ENCODE measurements around the gene CD9. TPM values are rescaled to one million over a fixed set of nuclear protein-coding genes. Genes with fewer than 3 reads are reported as not detected.

CD9 gene
- total RNA-seq, 4 donors from 2014 or later: 26.7 to 50.6 (median 48.4) TPM

DNA sequence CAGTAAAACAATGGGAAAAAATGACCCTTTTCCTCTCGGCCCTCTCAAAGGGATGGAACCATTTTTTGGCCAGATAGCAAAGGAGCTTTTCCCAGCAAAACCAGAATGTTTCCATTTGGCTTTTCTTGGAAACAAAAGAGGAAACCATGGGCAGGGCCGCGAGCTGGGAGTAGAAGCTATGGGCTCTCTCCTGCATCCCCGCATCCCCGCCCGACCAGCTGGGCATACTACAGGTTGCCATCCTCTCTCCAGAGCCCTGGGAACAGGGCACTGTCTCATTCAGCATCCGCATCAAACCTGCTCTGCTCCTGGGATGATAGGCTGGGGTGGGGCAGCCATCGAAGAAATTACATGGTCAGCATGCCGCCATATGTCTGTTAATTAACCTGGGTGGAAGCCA, 20.9 kb downstream of the CD9 start:
- in situ Hi-C loops (cut with MboI; ENCODE audit: low sequenced_read_pairs in 4 of 4): no loop called here
- no peaks in the 10 kb centered on the region for H3K36me3 ChIP-seq
- TF ChIP-seq POLR2A (IDR thresholded peaks at IDR 0.05): no peak
- TF ChIP-seq, protein P1, sequence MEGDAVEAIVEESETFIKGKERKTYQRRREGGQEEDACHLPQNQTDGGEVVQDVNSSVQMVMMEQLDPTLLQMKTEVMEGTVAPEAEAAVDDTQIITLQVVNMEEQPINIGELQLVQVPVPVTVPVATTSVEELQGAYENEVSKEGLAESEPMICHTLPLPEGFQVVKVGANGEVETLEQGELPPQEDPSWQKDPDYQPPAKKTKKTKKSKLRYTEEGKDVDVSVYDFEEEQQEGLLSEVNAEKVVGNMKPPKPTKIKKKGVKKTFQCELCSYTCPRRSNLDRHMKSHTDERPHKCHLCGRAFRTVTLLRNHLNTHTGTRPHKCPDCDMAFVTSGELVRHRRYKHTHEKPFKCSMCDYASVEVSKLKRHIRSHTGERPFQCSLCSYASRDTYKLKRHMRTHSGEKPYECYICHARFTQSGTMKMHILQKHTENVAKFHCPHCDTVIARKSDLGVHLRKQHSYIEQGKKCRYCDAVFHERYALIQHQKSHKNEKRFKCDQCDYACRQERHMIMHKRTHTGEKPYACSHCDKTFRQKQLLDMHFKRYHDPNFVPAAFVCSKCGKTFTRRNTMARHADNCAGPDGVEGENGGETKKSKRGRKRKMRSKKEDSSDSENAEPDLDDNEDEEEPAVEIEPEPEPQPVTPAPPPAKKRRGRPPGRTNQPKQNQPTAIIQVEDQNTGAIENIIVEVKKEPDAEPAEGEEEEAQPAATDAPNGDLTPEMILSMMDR (IDR thresholded peaks at IDR 0.05 in 4 of 5, conservative IDR thresholded peaks at IDR 0.05 in 1 of 5): no peak
- intact Hi-C loops (cut with DNase I; ENCODE audit: low total_unique reads): no loop called here
- ATAC-seq: no peak
- H3K4me1 ChIP-seq: peaks cover 35% of the 10 kb centered on the region in 2 donors
- no peak for DNase-seq
- no peak overlapping the region for H3K4me3 ChIP-seq
- no peaks in the 10 kb centered on the region for H3K9me3 ChIP-seq
- H3K27ac ChIP-seq: peak overlapping the region in 3 of 4 donors; percentile 26 to 65 (median 52)
- no peaks in the 10 kb centered on the region for H3K27me3 ChIP-seq

DNA sequence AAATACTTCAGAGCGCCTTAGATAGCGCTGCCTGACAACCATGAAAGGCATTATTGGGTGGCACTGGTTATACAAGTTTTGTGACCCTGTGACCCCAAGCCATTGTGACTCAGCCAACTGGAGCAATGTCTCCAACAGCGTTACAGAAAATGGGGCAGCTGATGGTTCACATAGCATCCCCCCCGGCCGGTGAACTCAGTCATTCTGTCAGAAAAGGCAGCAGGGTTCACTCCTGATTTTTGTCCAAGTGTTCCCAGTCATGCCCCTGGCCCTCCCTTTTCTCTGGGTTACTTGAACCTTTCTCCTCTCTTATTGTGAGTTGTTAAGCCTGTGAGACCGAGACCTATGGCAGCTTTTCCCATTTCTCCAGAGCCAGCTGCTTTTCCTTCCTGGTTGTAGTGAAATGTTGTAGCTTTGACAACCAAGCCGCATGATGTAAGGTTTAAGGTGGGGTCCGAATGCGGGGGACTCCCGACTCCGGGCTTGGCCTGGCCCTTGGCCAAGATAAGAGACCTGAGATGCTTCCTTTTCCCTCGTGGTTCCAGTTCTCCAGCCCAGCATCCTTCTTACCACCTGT, 22.0 kb downstream of the CD9 start:
- DNase-seq (no peak), ATAC-seq (no peak)
- Histone ChIP-seq H3K9me3 (no peaks in the 10 kb centered on the region), H3K36me3 (no peaks in the 10 kb centered on the region), H3K27ac (peak overlapping the region in 3 of 4 donors; percentile 11 to 87 (median 19)), H3K4me1 (peaks cover 35 to 44% of the 10 kb centered on the region in 2 donors), H3K27me3 (no peaks in the 10 kb centered on the region), H3K4me3 (no peak overlapping the region)
- in situ Hi-C loops (cut with MboI; ENCODE audit: low sequenced_read_pairs in 4 of 4) (no loop called here), intact Hi-C loops (cut with DNase I; ENCODE audit: low total_unique reads) (no loop called here)
- no peak for TF ChIP-seq POLR2A (IDR thresholded peaks at IDR 0.05)
- TF ChIP-seq, protein P1 (IDR thresholded peaks at IDR 0.05 in 4 of 5, conservative IDR thresholded peaks at IDR 0.05 in 1 of 5): no peak

DNA sequence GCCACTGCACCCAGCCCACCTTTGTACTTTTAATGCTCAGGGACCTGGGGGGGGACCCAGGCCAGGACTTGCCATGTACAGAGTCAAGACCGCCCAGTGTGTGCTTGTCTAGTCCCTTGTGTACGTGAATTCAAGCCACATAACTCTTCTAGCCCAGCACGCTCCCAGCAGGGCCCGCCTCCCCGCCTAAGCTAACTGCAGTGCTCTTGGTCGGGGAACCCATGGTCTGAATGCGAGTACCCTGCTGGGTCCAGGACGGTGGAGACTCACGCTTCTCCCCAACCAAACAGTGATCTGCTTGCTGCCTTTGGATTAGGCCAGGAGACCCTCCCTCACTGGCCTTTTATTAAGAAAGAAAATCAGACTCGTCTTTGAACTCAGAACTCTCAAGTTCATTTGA, 23.3 kb downstream of the CD9 start:
- ATAC-seq (no peak), DNase-seq (no peak)
- Histone ChIP-seq H3K4me3 (no peak overlapping the region), H3K9me3 (no peaks in the 10 kb centered on the region), H3K27me3 (no peaks in the 10 kb centered on the region), H3K27ac (peak overlapping the region in 3 of 4 donors; percentile 85 to 89 (median 87)), H3K36me3 (no peaks in the 10 kb centered on the region), H3K4me1 (peaks cover 49 to 58% of the 10 kb centered on the region in 2 donors)
- TF ChIP-seq POLR2A (IDR thresholded peaks at IDR 0.05): no peak
- TF ChIP-seq, protein P1 (IDR thresholded peaks at IDR 0.05 in 4 of 5, conservative IDR thresholded peaks at IDR 0.05 in 1 of 5): no peak
- intact Hi-C loops (cut with DNase I; ENCODE audit: low total_unique reads) (no loop called here), in situ Hi-C loops (cut with MboI; ENCODE audit: low sequenced_read_pairs in 4 of 4) (no loop called here)

DNA sequence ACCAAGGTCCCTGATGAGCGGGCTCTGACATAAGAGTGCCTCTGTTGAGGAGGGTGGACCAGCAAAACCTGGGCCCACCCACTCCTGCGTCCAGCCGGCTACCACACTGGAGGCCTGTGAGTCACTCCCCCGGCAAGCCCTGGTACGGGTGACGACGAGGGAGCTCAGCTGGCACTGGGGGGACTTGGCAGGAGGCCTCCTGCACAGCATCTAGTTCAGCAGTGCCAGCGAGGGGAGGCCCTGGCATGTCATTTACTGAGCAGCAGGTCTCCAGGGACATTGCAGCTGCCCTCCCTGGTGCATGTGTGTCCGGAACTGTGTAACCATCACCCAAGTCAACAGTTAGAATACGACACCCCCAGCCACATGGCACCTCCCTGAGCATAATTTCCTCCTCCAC, 24.4 kb downstream of the CD9 start:
- intact Hi-C loops (cut with DNase I; ENCODE audit: low total_unique reads): no loop called here
- no peak overlapping the region for H3K4me3 ChIP-seq
- peak overlapping the region; percentile 82 to 89 (median 86) for H3K27ac ChIP-seq
- no peak for ATAC-seq
- H3K9me3 ChIP-seq: no peaks in the 10 kb centered on the region
- peaks cover 59 to 68% of the 10 kb centered on the region in 2 donors for H3K4me1 ChIP-seq
- TF ChIP-seq POLR2A (IDR thresholded peaks at IDR 0.05): no peak
- TF ChIP-seq, protein P1 (IDR thresholded peaks at IDR 0.05 in 4 of 5, conservative IDR thresholded peaks at IDR 0.05 in 1 of 5): no peak
- no peaks in the 10 kb centered on the region for H3K27me3 ChIP-seq
- peak in 1 of 2 donors; percentile 48 for DNase-seq
- in situ Hi-C loops (cut with MboI; ENCODE audit: low sequenced_read_pairs in 4 of 4): no loop called here
- no peaks in the 10 kb centered on the region for H3K36me3 ChIP-seq

DNA sequence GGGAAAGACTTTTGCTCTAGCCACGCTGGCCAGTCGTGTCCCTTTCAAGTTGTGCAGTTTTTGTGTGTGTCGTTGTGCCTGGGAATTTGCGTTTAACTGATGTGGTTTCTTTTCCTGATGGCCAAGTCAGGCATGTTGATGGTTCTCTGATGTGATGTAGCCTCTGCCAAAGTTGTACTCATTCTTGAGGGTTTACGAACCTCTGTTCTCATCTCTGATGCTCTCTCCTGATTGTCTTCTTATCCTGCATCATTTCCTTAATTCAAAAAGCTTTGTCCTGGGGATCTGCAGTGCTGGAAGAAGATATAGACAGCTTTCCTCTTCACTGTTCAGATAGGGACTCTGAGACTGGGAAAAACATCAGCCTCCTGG, 25.4 kb downstream of the CD9 start:
- DNase-seq (no peak), ATAC-seq (no peak)
- intact Hi-C loops (cut with DNase I; ENCODE audit: low total_unique reads) (no loop called here), in situ Hi-C loops (cut with MboI; ENCODE audit: low sequenced_read_pairs in 4 of 4) (no loop called here)
- Histone ChIP-seq H3K36me3 (no peaks in the 10 kb centered on the region), H3K9me3 (no peaks in the 10 kb centered on the region), H3K27ac (peak overlapping the region; percentile 82 to 89 (median 86)), H3K4me3 (peak overlapping the region in 1 of 4 donors; percentile 30), H3K4me1 (peaks cover 70 to 71% of the 10 kb centered on the region in 2 donors), H3K27me3 (no peaks in the 10 kb centered on the region)
- no peak for TF ChIP-seq POLR2A (IDR thresholded peaks at IDR 0.05)
- TF ChIP-seq, protein P1 (IDR thresholded peaks at IDR 0.05 in 4 of 5, conservative IDR thresholded peaks at IDR 0.05 in 1 of 5): no peak

All from gastrocnemius medialis (tissue), 4 donors.